ENCODE measurements around the gene SERGEF.

Gene SERGEF

GRCh38 chr11:17861036-17861755, 151.7 kb downstream of the SERGEF start:
- ATAC-seq: no peak
- DNase-seq: no peak

- no peak for ATAC-seq
Measured at GRCh38 chr11:17859552-17859951, 153.3 kb downstream of the SERGEF start.

GRCh38 chr11:17855531-17856290, 157.1 kb downstream of the SERGEF start:
- no peak for DNase-seq
- no peak for ATAC-seq

More at GRCh38 chr11:17859552-17859951, 153.3 kb downstream of the SERGEF start:
- DNase-seq: no peak

GRCh38 chr11:17853280-17853679, 159.6 kb downstream of the SERGEF start:
- DNase-seq (no peak), ATAC-seq (no peak)

GRCh38 chr11:17852246-17852645, 160.6 kb downstream of the SERGEF start:
- ATAC-seq (no peak), DNase-seq (no peak)

- ATAC-seq (no peak), DNase-seq (no peak)
Measured at GRCh38 chr11:17851697-17852096, 161.2 kb downstream of the SERGEF start.

GRCh38 chr11:17850336-17850735, 162.5 kb downstream of the SERGEF start:
- ATAC-seq: no peak
- DNase-seq: no peak

- DNase-seq (no peak), ATAC-seq (no peak)
Measured at GRCh38 chr11:17848715-17849114, 164.1 kb downstream of the SERGEF start.

- DNase-seq (no peak), ATAC-seq (no peak)
Measured at GRCh38 chr11:17846852-17847453, 165.9 kb downstream of the SERGEF start.

GRCh38 chr11:17845431-17845881, 167.4 kb downstream of the SERGEF start:
- DNase-seq: no peak
- no peak for ATAC-seq

- peak; percentile 19 for ATAC-seq
Measured at GRCh38 chr11:17840101-17840548, 172.7 kb downstream of the SERGEF start.

GRCh38 chr11:17839450-17839849, 173.4 kb downstream of the SERGEF start:
- DNase-seq: no peak
- ATAC-seq: no peak

More at GRCh38 chr11:17840101-17840548, 172.7 kb downstream of the SERGEF start:
- DNase-seq: no peak

- no peak for ATAC-seq
Measured at GRCh38 chr11:17838102-17838501, 174.7 kb downstream of the SERGEF start.

GRCh38 chr11:17831883-17832282, 181.0 kb downstream of the SERGEF start:
- no peak for ATAC-seq

More at GRCh38 chr11:17838102-17838501, 174.7 kb downstream of the SERGEF start:
- DNase-seq: no peak

GRCh38 chr11:17831228-17831627, 181.6 kb downstream of the SERGEF start:
- DNase-seq (no peak), ATAC-seq (no peak)

More at GRCh38 chr11:17831883-17832282, 181.0 kb downstream of the SERGEF start:
- no peak for DNase-seq

GRCh38 chr11:17828311-17828751, 184.5 kb downstream of the SERGEF start:
- no peak for ATAC-seq
- DNase-seq: no peak

GRCh38 chr11:17827006-17827405, 185.8 kb downstream of the SERGEF start:
- DNase-seq (no peak), ATAC-seq (no peak)

GRCh38 chr11:17822401-17822781, 190.5 kb downstream of the SERGEF start:
- DNase-seq (no peak), ATAC-seq (no peak)

GRCh38 chr11:17821648-17822400, 191.0 kb downstream of the SERGEF start:
- ATAC-seq: no peak

GRCh38 chr11:17816232-17816931, 196.5 kb downstream of the SERGEF start:
- DNase-seq (no peak), ATAC-seq (no peak)

More at GRCh38 chr11:17821648-17822400, 191.0 kb downstream of the SERGEF start:
- no peak for DNase-seq

GRCh38 chr11:17814546-17814945, 198.3 kb downstream of the SERGEF start:
- ATAC-seq (no peak), DNase-seq (no peak)
